HL-60/S4 (cell line): ENCODE results near the gene PODN.

Experiments
- in situ Hi-C: fragments of 300-500 bp; cut with MboI; formaldehyde crosslinking; loops from 2 replicates; pipeline ENCODE4 v1.14.3; 2022; ENCODE audit warnings: low sequenced_read_pairs

Gene PODN

GRCh38 chr1:53111693-53112092 is 49.7 kb downstream of the PODN start:
- in situ Hi-C loops, result no loop called here

- in situ Hi-C loops, result no loop called here
These were observed 50.3 kb downstream of the PODN start for GRCh38 chr1:53112271-53112774.

- in situ Hi-C loops, result no loop called here
These were observed 50.8 kb downstream of the PODN start for GRCh38 chr1:53112861-53113260.

GRCh38 chr1:53114090-53114489 is 52.1 kb downstream of the PODN start:
- in situ Hi-C loops, result no loop called here

- in situ Hi-C loops, result no loop called here
These were observed 52.8 kb downstream of the PODN start for GRCh38 chr1:53114581-53115400.

- in situ Hi-C loops, result no loop called here
These were observed 53.6 kb downstream of the PODN start for GRCh38 chr1:53115403-53116306.

GRCh38 chr1:53116307-53116810 is 54.3 kb downstream of the PODN start:
- in situ Hi-C loops, result no loop called here

GRCh38 chr1:53116933-53117600 is 55.1 kb downstream of the PODN start:
- in situ Hi-C loops, result no loop called here

GRCh38 chr1:53117836-53118235 is 55.8 kb downstream of the PODN start:
- in situ Hi-C loops, result no loop called here

GRCh38 chr1:53120659-53121058 is 58.6 kb downstream of the PODN start:
- in situ Hi-C loops, result no loop called here

GRCh38 chr1:53121319-53122172 is 59.5 kb downstream of the PODN start:
- in situ Hi-C loops, result no loop called here

- in situ Hi-C loops, result no loop called here
These were observed 60.3 kb downstream of the PODN start for GRCh38 chr1:53122201-53122885.

- in situ Hi-C loops, result no loop called here
These were observed 61.0 kb downstream of the PODN start for GRCh38 chr1:53122961-53123413.

GRCh38 chr1:53123453-53124140 is 61.6 kb downstream of the PODN start:
- in situ Hi-C loops, result no loop called here

GRCh38 chr1:53125122-53125521 is 63.1 kb downstream of the PODN start:
- in situ Hi-C loops, result no loop called here

- in situ Hi-C loops, result no loop called here
These were observed 63.8 kb downstream of the PODN start for GRCh38 chr1:53125623-53126360.

GRCh38 chr1:53126495-53126894 is 64.5 kb downstream of the PODN start:
- in situ Hi-C loops, result no loop called here

- in situ Hi-C loops, result no loop called here
These were observed 65.5 kb downstream of the PODN start for GRCh38 chr1:53127546-53127945.
